ENCODE measurements around the gene ABCC11. TPM values are rescaled to one million over a fixed set of nuclear protein-coding genes. Genes with fewer than 3 reads are reported as not detected.
A peak's percentile ranks its signal among the peaks of the same experiment; 100 is the strongest.

The ABCC11 gene
- total and polyA plus RNA-seq, 2 of the 13 experiments (the other 11 are each of a cell fraction or from before 2014, with no cell fraction given), result 1.0 to 1.4 TPM

- TF ChIP-seq RFXAP (CRISPR knock-in tag; IDR thresholded peaks at IDR 0.05; ENCODE audit: borderline replicate concordance) (peak; percentile 86), KAT7 (CRISPR knock-in tag; IDR thresholded peaks at IDR 0.05; ENCODE audit: borderline replicate concordance) (peak; percentile 99), CBX2 (IDR thresholded peaks at IDR 0.05; ENCODE audit: low read depth, low read length) (no peak), CBX2 (CRISPR knock-in tag; IDR thresholded peaks at IDR 0.05; ENCODE audit: low read depth) (peak; percentile 95; the same call in 1 of the 2 replicates), E2F5 (CRISPR knock-in tag; conservative IDR thresholded peaks at IDR 0.05) (peak; percentile 78), ZNF18 (CRISPR knock-in tag; IDR thresholded peaks at IDR 0.05; ENCODE audit: insufficient replicate concordance) (peak; percentile 79), ZBTB1 (CRISPR knock-in tag; IDR thresholded peaks at IDR 0.05; ENCODE audit: borderline replicate concordance) (no peak), ZNF800 (CRISPR knock-in tag; IDR thresholded peaks at IDR 0.05) (no peak; the same call in 1 of the 2 replicates), ZNF580 (CRISPR knock-in tag; IDR thresholded peaks at IDR 0.05; ENCODE audit: borderline replicate concordance, low read depth) (peak; percentile 97), CENPT (CRISPR knock-in tag; IDR thresholded peaks at IDR 0.05; ENCODE audit: low read depth) (peak; percentile 33; the same call in 1 of the 2 replicates), SALL2 (CRISPR knock-in tag; IDR thresholded peaks at IDR 0.05) (peak; percentile 94; the same call in 1 of the 2 replicates), ZNF598 (CRISPR knock-in tag; IDR thresholded peaks at IDR 0.05; ENCODE audit: borderline replicate concordance) (peak; percentile 38; the same call in 1 of the 2 replicates), EP300 (IDR thresholded peaks at IDR 0.05; ENCODE audit: low read depth in 2 of 2, low read length in 2 of 2) (peak; percentile 32 to 71; a peak in 3 of 4 replicates), EP300 (CRISPR knock-in tag; IDR thresholded peaks at IDR 0.05; ENCODE audit: borderline replicate concordance) (peak; percentile 40; the same call in 1 of the 2 replicates), SAP130 (CRISPR knock-in tag; IDR thresholded peaks at IDR 0.05; ENCODE audit: low read depth) (peak; percentile 99), ZSCAN29 (CRISPR knock-in tag; conservative IDR thresholded peaks at IDR 0.05) (no peak; the same call in 1 of the 2 replicates), ZBTB7A (CRISPR knock-in tag; IDR thresholded peaks at IDR 0.05) (no peak; the same call in 1 of the 2 replicates), NONO (IDR thresholded peaks at IDR 0.05) (no peak), NONO (CRISPR knock-in tag; conservative IDR thresholded peaks at IDR 0.05) (peak; percentile 82), HOXA7 (CRISPR knock-in tag; IDR thresholded peaks at IDR 0.05) (no peak), ZKSCAN8 (CRISPR knock-in tag; IDR thresholded peaks at IDR 0.05; ENCODE audit: borderline replicate concordance) (peak; percentile 72; the same call in 1 of the 2 replicates), HOXA5 (CRISPR knock-in tag; IDR thresholded peaks at IDR 0.05) (peak; percentile 89; the same call in 1 of the 2 replicates), SP5 (CRISPR knock-in tag; IDR thresholded peaks at IDR 0.05; ENCODE audit: borderline replicate concordance, low read depth) (peak; percentile 82; the same call in 1 of the 2 replicates), DNMT3B (CRISPR knock-in tag; conservative IDR thresholded peaks at IDR 0.05) (peak; percentile 81; the same call in 1 of the 2 replicates), ZFX (CRISPR knock-in tag; IDR thresholded peaks at IDR 0.05; ENCODE audit: low read depth) (peak; percentile 98)
Measured at GRCh38 chr16:48244080-48244862, 3.1 kb downstream of the ABCC11 start, which contains the start of gene LONP2 (continued).

Data from HepG2 (cell line).